Breast epithelium (tissue), 4 donors: ENCODE data around the gene PLXNA3. TPM values are rescaled to one million over a fixed set of nuclear protein-coding genes. Genes with fewer than 3 reads are reported as not detected.

Experiments used
- DNase-seq, 2 donors: peaks; one replicate each; pipeline ENCODE4 v3.0.0-alpha.2; 2019; ENCODE audit warnings: low spot score in 2 of 2
- H3K27ac ChIP-seq, 2 donors: fragments of 200-600 bp; sonication (generic) in 1 of 2; one replicate each; pipeline ENCODE4 v1.5.1; 2016 to 2019; ENCODE audit warnings: mild to moderate bottlenecking in 1 of 2
- H3K27me3 ChIP-seq, 2 donors: fragments of 200-600 bp; sonication (generic) in 1 of 2; one replicate each; pipeline versions ENCODE4 v1.5.1 to v1.6.0; 2017 to 2019; ENCODE audit warnings: control low read depth in 1 of 2, mild to moderate bottlenecking in 1 of 2
- H3K36me3 ChIP-seq: fragments of 200-600 bp; one replicate; pipeline ENCODE4 v1.5.1; 2019
- H3K4me1 ChIP-seq, 2 donors: fragments of 200-600 bp; sonication (generic); one replicate each; pipeline ENCODE4 v1.5.1; 2016 to 2019; ENCODE audit warnings: control low read depth in 1 of 2
- H3K4me3 ChIP-seq, 3 donors: fragments of 200-600 bp; sonication (generic); 1 replicate in 2 of 3; 2 replicates in 1 of 3; pipeline ENCODE4 v1.5.1; 2016 to 2019; ENCODE audit warnings: mild to moderate bottlenecking in 3 of 3, moderate library complexity in 2 of 3
- H3K9me3 ChIP-seq, 2 donors: fragments of 200-600 bp; sonication (generic) in 1 of 2; one replicate each; pipeline ENCODE4 v1.5.1; 2016 to 2019; ENCODE audit warnings: control low read depth in 1 of 2
- POLR2A ChIP-seq: fragments of 450-650 bp; IDR thresholded peaks from one replicate; pipeline ENCODE4 v1.6.1; 2016; ENCODE audit warnings: antibody characterized with exemption, mild to moderate bottlenecking, moderate library complexity
- POLR2AphosphoS5 ChIP-seq, 3 donors: sonication (generic); formaldehyde crosslinking; IDR thresholded peaks; one replicate each; pipeline ENCODE4 v1.6.1; 2017; ENCODE audit warnings: antibody characterized with exemption in 3 of 3
- intact Hi-C: fragments of 100-400 bp; cut with DNase I; formaldehyde crosslinking; loops from one replicate; pipeline ENCODE4 v1.15.1; 2023; ENCODE audit warnings: low total_unique reads
- total RNA-seq, 3 donors: library from RNA; depleted of rRNA; stranded (reverse); fragments of >200 nt; gene quantifications; one replicate each; pipeline ENCODE4 v1.1.0, GENCODE V29; 2016
- TF ChIP-seq, protein P1 (sequence below), 3 donors: fragments of 450-650 bp; IDR thresholded peaks; one replicate each; pipeline ENCODE4 v1.5.1; 2016 to 2017; ENCODE audit warnings: antibody characterized with exemption in 3 of 3, mild to moderate bottlenecking in 3 of 3, moderate library complexity in 3 of 3

The PLXNA3 gene
- total RNA-seq, 3 donors from 2014 or later: 6.1 to 10.8 (median 10.1) TPM

DNA sequence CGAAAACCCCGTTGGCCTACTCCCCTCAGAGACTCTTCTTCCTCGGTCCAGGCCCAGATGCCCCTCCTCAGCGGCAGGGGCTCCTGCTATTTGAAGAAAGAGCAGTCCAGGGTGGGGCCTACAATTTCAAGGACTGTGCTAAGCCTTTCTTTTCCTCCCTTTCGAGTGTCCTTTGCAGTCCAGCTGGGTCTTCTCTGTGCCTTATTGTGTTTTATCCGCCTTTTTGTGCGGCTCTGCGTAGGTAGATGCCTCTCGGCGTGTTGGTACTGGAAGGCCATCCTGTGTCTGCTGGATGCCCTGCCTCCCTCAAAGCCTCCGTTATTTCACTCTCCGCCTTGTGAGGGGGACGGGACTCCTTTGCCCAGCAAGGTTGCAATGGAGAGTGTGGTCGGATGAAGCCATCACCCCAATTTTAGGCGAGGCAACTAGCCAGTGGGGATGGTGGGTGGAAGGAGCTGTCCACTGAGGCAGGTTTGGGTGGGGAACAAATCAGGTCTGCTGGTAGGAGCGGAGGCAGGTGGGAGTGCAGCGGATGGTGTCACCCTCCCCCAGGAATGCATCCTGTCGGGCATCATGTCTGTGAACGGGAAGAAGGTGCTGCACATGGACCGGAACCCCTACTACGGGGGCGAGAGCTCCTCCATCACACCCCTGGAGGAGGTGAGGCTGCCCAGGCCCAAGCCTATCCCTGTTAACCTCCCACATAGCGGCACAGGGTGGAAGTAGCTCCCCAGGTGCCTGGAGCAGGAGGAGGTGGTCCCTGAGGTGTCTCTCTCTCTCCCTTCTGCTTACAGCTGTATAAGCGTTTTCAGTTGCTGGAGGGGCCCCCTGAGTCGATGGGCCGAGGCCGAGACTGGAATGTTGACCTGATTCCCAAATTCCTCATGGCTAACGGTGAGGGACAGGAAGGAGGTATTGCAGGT is 19.8 kb upstream of the PLXNA3 start:
- Histone ChIP-seq H3K9me3 (no peaks in the 10 kb centered on the region), H3K27me3 (peaks cover 0 to 51% of the 10 kb centered on the region in 2 donors), H3K4me3 (peak overlapping the region; percentile 63 to 89 (median 70)), H3K27ac (peak overlapping the region in 1 of 2 donors; percentile 96), H3K36me3 (no peaks in the 10 kb centered on the region), H3K4me1 (no peaks in the 10 kb centered on the region)
- intact Hi-C loops: no loop called here
- TF ChIP-seq POLR2A: no peak
- TF ChIP-seq POLR2AphosphoS5 (IDR thresholded peaks at IDR 0.05): no peak
- TF ChIP-seq, protein P1, sequence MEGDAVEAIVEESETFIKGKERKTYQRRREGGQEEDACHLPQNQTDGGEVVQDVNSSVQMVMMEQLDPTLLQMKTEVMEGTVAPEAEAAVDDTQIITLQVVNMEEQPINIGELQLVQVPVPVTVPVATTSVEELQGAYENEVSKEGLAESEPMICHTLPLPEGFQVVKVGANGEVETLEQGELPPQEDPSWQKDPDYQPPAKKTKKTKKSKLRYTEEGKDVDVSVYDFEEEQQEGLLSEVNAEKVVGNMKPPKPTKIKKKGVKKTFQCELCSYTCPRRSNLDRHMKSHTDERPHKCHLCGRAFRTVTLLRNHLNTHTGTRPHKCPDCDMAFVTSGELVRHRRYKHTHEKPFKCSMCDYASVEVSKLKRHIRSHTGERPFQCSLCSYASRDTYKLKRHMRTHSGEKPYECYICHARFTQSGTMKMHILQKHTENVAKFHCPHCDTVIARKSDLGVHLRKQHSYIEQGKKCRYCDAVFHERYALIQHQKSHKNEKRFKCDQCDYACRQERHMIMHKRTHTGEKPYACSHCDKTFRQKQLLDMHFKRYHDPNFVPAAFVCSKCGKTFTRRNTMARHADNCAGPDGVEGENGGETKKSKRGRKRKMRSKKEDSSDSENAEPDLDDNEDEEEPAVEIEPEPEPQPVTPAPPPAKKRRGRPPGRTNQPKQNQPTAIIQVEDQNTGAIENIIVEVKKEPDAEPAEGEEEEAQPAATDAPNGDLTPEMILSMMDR (IDR thresholded peaks at IDR 0.05): no peak
- no peak for DNase-seq

DNA sequence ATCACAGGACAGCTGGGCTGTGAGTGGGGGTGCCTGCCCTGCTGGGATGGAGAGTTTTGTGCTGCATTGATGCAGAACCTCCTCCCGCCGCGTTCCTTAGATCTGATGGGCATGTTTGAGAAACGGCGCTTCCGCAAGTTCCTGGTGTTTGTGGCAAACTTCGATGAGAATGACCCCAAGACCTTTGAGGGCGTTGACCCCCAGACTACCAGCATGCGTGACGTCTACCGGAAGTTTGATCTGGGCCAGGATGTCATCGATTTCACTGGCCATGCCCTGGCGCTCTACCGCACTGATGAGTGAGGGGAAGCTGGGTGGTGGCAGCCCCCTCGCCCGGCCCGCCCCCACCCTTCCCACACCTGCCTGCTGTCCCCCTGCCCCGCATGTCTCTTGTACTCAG is 18.2 kb upstream of the PLXNA3 start:
- Histone ChIP-seq H3K9me3 (no peaks in the 10 kb centered on the region), H3K27ac (no peak overlapping the region), H3K27me3 (peaks cover 0 to 40% of the 10 kb centered on the region in 2 donors), H3K4me3 (no peak overlapping the region), H3K36me3 (no peaks in the 10 kb centered on the region), H3K4me1 (no peaks in the 10 kb centered on the region)
- TF ChIP-seq, protein P1 (IDR thresholded peaks at IDR 0.05): no peak
- TF ChIP-seq POLR2A: no peak
- TF ChIP-seq POLR2AphosphoS5 (IDR thresholded peaks at IDR 0.05): no peak
- no peak for DNase-seq
- intact Hi-C loops: no loop called here

DNA sequence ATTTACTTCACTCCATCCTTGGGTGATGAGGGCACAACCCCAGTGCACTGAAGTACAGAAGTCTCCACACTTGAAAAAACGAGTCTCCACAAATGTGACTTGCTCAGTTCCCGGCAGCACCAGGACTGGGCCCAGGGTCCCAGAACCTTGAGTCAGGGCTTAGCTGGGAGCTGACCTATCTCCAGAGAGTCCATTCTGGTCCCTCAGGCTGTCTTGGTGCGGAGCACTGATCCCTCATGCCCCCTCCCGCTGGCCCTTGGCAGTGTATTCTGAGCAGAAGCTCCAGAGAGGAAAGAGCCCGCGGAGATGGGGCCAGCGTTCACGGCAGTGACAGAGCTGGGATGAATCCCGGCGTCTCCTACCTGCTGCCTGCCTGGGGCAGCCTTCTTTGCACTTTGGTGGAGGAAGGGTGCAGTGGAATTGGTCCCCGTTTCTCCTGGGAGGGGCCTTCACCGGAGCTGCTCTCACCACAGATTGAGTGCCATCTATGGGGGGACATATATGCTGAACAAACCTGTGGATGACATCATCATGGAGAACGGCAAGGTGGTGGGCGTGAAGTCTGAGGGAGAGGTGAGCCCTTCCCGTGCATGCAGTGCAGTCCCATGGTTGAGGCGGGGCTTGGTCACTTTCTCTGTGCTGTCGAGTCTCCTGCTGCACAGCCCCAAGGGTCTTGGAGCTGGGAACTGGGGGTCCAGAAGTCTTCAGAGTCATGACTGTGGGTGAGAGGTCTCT is 17.3 kb upstream of the PLXNA3 start:
- Histone ChIP-seq H3K27ac (no peak overlapping the region), H3K9me3 (no peaks in the 10 kb centered on the region), H3K4me3 (no peak overlapping the region), H3K4me1 (no peaks in the 10 kb centered on the region), H3K27me3 (peaks cover 0 to 45% of the 10 kb centered on the region in 2 donors), H3K36me3 (no peaks in the 10 kb centered on the region)
- TF ChIP-seq POLR2A (no peak), POLR2AphosphoS5 (IDR thresholded peaks at IDR 0.05) (no peak)
- TF ChIP-seq, protein P1 (IDR thresholded peaks at IDR 0.05): no peak
- intact Hi-C loops: no loop called here
- DNase-seq: no peak

DNA sequence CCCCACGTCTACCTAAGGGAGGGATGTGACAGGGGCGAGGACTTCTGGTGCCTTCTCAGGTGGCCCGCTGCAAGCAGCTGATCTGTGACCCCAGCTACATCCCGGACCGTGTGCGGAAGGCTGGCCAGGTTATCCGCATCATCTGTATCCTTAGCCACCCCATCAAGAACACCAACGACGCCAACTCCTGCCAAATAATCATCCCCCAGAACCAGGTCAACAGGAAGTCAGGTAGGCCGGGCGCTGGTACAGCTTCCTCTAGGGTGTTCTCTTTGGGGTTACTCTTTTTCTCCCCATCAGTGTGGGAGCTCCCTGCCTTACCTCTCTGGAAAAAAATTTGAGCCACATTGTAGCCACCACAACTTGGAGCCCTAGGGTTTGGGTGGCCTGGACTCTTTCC is 16.5 kb upstream of the PLXNA3 start:
- Histone ChIP-seq H3K9me3 (no peaks in the 10 kb centered on the region), H3K4me3 (no peak overlapping the region), H3K4me1 (no peaks in the 10 kb centered on the region), H3K27ac (peak overlapping the region in 1 of 2 donors; percentile 33), H3K27me3 (peaks cover 0 to 51% of the 10 kb centered on the region in 2 donors), H3K36me3 (no peaks in the 10 kb centered on the region)
- DNase-seq: no peak
- intact Hi-C loops: no loop called here
- TF ChIP-seq, protein P1 (IDR thresholded peaks at IDR 0.05): no peak
- TF ChIP-seq POLR2AphosphoS5 (IDR thresholded peaks at IDR 0.05) (no peak), POLR2A (no peak)
